Liver (tissue), 9 donors: ENCODE results near the gene CDK2AP2. TPM values are rescaled to one million over a fixed set of nuclear protein-coding genes. Genes with fewer than 3 reads are reported as not detected.

Experiments
- DNase-seq: peaks from one replicate; pipeline ENCODE4 v3.0.0-alpha.2; 2017; ENCODE audit warnings: low spot score
- H3K27ac ChIP-seq, 2 donors: one replicate each; pipeline ENCODE4 v1.7.0; 2013; ENCODE audit warnings: inconsistent platforms in 2 of 2, low read length in 2 of 2, control low read depth in 1 of 2, low read depth in 1 of 2, mild to moderate bottlenecking in 1 of 2
- H3K27me3 ChIP-seq, 4 donors: one replicate each; pipeline versions ENCODE4 v1.6.1 to v1.7.0; 2013; ENCODE audit warnings: low read length in 3 of 4, inconsistent platforms in 1 of 4, mild to moderate bottlenecking in 1 of 4, moderate library complexity in 1 of 4; ENCODE audit not compliant: control insufficient read depth in 4 of 4, insufficient read depth in 4 of 4
- H3K36me3 ChIP-seq, 4 donors: one replicate each; pipeline versions ENCODE4 v1.6.1 to v1.7.0; 2013; ENCODE audit warnings: low read length in 3 of 4, mild to moderate bottlenecking in 3 of 4, low read depth in 1 of 4, moderate library complexity in 1 of 4; ENCODE audit not compliant: control insufficient read depth in 4 of 4, insufficient read depth in 3 of 4
- H3K4me1 ChIP-seq, 4 donors: one replicate each; pipeline versions ENCODE4 v1.6.1 to v1.7.0; 2013; ENCODE audit warnings: low read length in 3 of 4, mild to moderate bottlenecking in 3 of 4, moderate library complexity in 1 of 4; ENCODE audit not compliant: control insufficient read depth in 4 of 4, insufficient read depth in 4 of 4
- H3K4me3 ChIP-seq, 3 donors: one replicate each; pipeline versions ENCODE4 v1.6.1 to v1.7.0; 2013; ENCODE audit warnings: low read length in 3 of 3, control low read depth in 1 of 3, low read depth in 1 of 3, mild to moderate bottlenecking in 1 of 3
- H3K9ac ChIP-seq, 2 donors: one replicate each; pipeline ENCODE4 v1.7.0; 2013; ENCODE audit warnings: low read length in 2 of 2, mild to moderate bottlenecking in 2 of 2, moderate library complexity in 2 of 2, control low read depth in 1 of 2, low read depth in 1 of 2
- H3K9me3 ChIP-seq, 4 donors: one replicate each; pipeline versions ENCODE4 v1.6.1 to v1.7.0; 2013; ENCODE audit warnings: low read length in 3 of 4; ENCODE audit not compliant: control insufficient read depth in 4 of 4
- EGR1 ChIP-seq, 2 donors: IDR thresholded peaks; 2 replicates each; pipeline ENCODE4 v1.6.1; 2016 to 2018; ENCODE audit warnings: antibody characterized with exemption in 2 of 2, low read depth in 2 of 2
- FOXA1 ChIP-seq: IDR thresholded peaks from 2 replicates; pipeline ENCODE4 v1.6.1; 2016; ENCODE audit warnings: antibody characterized with exemption
- FOXA2 ChIP-seq: IDR thresholded peaks from 2 replicates; pipeline ENCODE4 v1.6.1; 2016; ENCODE audit warnings: antibody characterized with exemption
- GABPA ChIP-seq, 2 donors: IDR thresholded peaks in 1 of 2; conservative IDR thresholded peaks in 1 of 2; 2 replicates each; pipeline ENCODE4 v1.6.1; 2016; ENCODE audit warnings: antibody characterized with exemption in 2 of 2, mild to moderate bottlenecking in 1 of 2, moderate library complexity in 1 of 2
- HNF4A ChIP-seq, 2 donors: conservative IDR thresholded peaks; 2 replicates each; pipeline ENCODE4 v1.6.1; 2016; ENCODE audit warnings: antibody characterized with exemption in 2 of 2, mild to moderate bottlenecking in 2 of 2
- HNF4G ChIP-seq: IDR thresholded peaks from 2 replicates; pipeline ENCODE4 v1.6.1; 2016; ENCODE audit warnings: antibody characterized with exemption
- NR2F2 ChIP-seq: IDR thresholded peaks from 2 replicates; pipeline ENCODE4 v1.6.1; 2016; ENCODE audit warnings: antibody characterized with exemption
- RAD21 ChIP-seq, 2 donors: IDR thresholded peaks; 2 replicates each; pipeline ENCODE4 v1.6.1; 2016; ENCODE audit warnings: antibody characterized with exemption in 2 of 2, mild to moderate bottlenecking in 2 of 2
- RXRA ChIP-seq, 2 donors: IDR thresholded peaks; 2 replicates each; pipeline ENCODE4 v1.6.1; 2017 to 2018; ENCODE audit warnings: antibody characterized with exemption in 2 of 2, mild to moderate bottlenecking in 1 of 2
- SP1 ChIP-seq: IDR thresholded peaks from 2 replicates; pipeline ENCODE4 v1.6.1; 2018; ENCODE audit warnings: antibody characterized with exemption, mild to moderate bottlenecking
- TAF1 ChIP-seq: conservative IDR thresholded peaks from 2 replicates; pipeline ENCODE4 v1.6.1; 2016; ENCODE audit warnings: antibody characterized with exemption, mild to moderate bottlenecking
- YY1 ChIP-seq: IDR thresholded peaks from 2 replicates; pipeline ENCODE4 v1.6.1; 2016; ENCODE audit warnings: antibody characterized with exemption, mild to moderate bottlenecking
- WGBS: extraction: QIAGEN DNeasy Blood & Tissue Kit; methylation state at CpG from one replicate; pipeline ENCODE4 v1.1.7; 2013; 5-methylcytosine and 5-hydroxymethylcytosine counted together
- polyA plus RNA-seq, 2 donors: library from polyadenylated mRNA; stranded (reverse) in 1 of 2; unstranded in 1 of 2; fragments of 200-250 nt in 1 of 2; fragments of >200 nt in 1 of 2; fragmentation: Nextera tagmentation in 1 of 2; extraction: Ambion mirVana in 1 of 2; gene quantifications; one replicate each; pipeline versions ENCODE4 v1.2.1 to v1.2.3, GENCODE V29; 2013 to 2015
- total RNA-seq, 2 donors: library from RNA; depleted of rRNA; stranded (reverse); fragments of >200 nt; gene quantifications; one replicate each; pipeline ENCODE4 v1.2.3, GENCODE V29; 2014
- TF ChIP-seq, protein P1 (sequence below): IDR thresholded peaks from 2 replicates; pipeline ENCODE4 v1.6.1; 2016; ENCODE audit warnings: antibody characterized with exemption, mild to moderate bottlenecking
- TF ChIP-seq, protein P2 (sequence below): fragments of 150-350 bp; IDR thresholded peaks from 2 replicates; pipeline ENCODE4 v1.5.1; 2017; ENCODE audit warnings: improper control_type of control experiment, low read depth, low read length; ENCODE audit not compliant: missing input control
- TF ChIP-seq, protein P3 (sequence below): IDR thresholded peaks from 2 replicates; pipeline ENCODE4 v1.6.1; 2016; ENCODE audit warnings: antibody characterized with exemption
- TF ChIP-seq, protein P4 (sequence below): IDR thresholded peaks from 2 replicates; pipeline ENCODE4 v1.6.1; 2016; ENCODE audit warnings: antibody characterized with exemption
- donor health status: healthy.
- donor health status: healthy.
- donor health status: healthy.
- donor health status: healthy.
- donor health status: healthy.

CDK2AP2 gene
- total and polyA plus RNA-seq, 4 donors, result 14.1 to 126 (median 56.6) TPM

DNA sequence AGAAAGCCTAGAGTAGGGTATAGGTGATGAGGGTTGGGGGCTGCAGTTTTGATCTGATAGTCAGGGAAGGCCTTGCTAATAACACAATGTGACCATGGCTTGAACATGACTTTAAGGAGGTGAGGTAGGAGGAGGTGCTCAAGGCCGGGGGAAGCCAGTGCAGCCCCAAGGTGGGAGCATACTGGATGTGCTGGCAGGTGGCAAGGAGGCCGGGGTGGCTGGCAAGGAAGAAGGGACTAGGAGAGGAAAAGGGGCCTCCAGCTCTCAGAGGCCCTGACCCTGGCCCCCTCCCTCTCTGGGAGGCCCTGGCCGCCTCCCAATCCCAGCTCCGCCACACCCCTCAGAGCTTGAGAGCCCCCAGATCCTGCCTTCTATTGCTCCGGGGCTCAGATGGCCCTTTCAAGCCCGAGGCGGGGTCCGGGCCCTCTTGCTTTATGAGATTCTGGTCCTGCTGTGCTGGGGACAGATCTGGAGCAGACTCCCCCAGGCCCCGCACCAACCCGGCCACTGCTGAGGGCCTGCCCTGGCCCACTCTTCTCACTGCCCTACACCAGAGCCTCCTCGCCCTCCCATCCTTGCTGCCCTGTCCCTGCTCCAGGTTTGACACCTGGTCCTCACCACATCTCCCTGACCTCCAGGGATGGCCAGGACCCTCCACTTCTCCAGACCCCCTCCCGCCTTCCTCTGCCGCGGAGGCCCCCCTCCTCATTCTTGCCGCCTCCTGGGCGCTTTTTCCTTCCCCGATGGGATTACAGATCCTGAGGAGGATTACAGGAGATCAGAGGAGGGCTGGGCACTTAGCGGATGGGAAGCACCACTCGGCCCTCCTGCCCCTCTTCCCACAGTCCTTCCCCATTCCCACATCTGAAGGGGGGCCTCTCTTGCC is 4.6 kb downstream of the CDK2AP2 start (continued):
- TF ChIP-seq, protein P1, sequence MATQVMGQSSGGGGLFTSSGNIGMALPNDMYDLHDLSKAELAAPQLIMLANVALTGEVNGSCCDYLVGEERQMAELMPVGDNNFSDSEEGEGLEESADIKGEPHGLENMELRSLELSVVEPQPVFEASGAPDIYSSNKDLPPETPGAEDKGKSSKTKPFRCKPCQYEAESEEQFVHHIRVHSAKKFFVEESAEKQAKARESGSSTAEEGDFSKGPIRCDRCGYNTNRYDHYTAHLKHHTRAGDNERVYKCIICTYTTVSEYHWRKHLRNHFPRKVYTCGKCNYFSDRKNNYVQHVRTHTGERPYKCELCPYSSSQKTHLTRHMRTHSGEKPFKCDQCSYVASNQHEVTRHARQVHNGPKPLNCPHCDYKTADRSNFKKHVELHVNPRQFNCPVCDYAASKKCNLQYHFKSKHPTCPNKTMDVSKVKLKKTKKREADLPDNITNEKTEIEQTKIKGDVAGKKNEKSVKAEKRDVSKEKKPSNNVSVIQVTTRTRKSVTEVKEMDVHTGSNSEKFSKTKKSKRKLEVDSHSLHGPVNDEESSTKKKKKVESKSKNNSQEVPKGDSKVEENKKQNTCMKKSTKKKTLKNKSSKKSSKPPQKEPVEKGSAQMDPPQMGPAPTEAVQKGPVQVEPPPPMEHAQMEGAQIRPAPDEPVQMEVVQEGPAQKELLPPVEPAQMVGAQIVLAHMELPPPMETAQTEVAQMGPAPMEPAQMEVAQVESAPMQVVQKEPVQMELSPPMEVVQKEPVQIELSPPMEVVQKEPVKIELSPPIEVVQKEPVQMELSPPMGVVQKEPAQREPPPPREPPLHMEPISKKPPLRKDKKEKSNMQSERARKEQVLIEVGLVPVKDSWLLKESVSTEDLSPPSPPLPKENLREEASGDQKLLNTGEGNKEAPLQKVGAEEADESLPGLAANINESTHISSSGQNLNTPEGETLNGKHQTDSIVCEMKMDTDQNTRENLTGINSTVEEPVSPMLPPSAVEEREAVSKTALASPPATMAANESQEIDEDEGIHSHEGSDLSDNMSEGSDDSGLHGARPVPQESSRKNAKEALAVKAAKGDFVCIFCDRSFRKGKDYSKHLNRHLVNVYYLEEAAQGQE, result no peak
- TF ChIP-seq RAD21 (IDR thresholded peaks at IDR 0.05) (no peak), YY1 (no peak), SP1 (no peak), GABPA (IDR thresholded peaks at IDR 0.05 in 1 of 2, conservative IDR thresholded peaks at IDR 0.05 in 1 of 2) (no peak)

DNA sequence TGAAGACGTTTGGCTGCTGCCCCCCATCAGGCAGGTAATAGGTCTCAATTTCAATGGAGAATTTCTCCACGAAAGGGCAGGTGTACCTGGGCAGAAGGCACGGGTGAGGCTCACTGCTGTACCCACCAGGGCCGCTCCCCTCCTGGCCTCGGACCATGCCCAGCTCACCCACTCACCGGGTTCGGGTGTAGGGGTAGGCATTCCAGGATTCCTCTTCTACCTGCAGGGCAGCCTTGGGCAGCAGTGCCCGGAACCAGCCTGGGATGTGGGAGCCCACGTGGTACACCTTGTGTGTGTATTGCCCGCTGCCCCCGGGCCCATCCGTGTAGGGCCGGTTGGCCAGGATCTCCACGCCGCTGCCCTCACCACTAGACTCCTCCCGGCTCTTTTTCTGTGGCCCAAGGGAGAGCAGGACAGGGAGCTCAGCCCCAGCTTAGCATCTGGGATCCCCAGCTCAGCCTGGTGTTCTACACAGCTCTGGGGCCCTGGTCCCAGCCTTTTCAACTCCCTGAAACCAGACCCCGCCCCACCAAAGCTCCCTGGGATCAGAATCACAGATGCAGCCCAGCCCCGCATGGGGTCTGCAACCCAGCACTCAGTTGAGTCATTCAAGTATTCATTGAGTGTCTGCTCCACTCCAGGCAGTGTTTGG is 5.5 kb downstream of the CDK2AP2 start:
- Histone ChIP-seq H3K27me3 (no peaks in the 10 kb centered on the region), H3K4me1 (peaks cover 8 to 35% (median 19%) of the 10 kb centered on the region in 4 donors), H3K9me3 (no peaks in the 10 kb centered on the region), H3K36me3 (peaks cover 0 to 2% (median 1%) of the 10 kb centered on the region in 4 donors), H3K9ac (no peak overlapping the region), H3K27ac (no peak overlapping the region), H3K4me3 (no peak overlapping the region)
- DNase-seq, result no peak
- TF ChIP-seq, protein P2, sequence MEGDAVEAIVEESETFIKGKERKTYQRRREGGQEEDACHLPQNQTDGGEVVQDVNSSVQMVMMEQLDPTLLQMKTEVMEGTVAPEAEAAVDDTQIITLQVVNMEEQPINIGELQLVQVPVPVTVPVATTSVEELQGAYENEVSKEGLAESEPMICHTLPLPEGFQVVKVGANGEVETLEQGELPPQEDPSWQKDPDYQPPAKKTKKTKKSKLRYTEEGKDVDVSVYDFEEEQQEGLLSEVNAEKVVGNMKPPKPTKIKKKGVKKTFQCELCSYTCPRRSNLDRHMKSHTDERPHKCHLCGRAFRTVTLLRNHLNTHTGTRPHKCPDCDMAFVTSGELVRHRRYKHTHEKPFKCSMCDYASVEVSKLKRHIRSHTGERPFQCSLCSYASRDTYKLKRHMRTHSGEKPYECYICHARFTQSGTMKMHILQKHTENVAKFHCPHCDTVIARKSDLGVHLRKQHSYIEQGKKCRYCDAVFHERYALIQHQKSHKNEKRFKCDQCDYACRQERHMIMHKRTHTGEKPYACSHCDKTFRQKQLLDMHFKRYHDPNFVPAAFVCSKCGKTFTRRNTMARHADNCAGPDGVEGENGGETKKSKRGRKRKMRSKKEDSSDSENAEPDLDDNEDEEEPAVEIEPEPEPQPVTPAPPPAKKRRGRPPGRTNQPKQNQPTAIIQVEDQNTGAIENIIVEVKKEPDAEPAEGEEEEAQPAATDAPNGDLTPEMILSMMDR, result no peak
- TF ChIP-seq, protein P3, sequence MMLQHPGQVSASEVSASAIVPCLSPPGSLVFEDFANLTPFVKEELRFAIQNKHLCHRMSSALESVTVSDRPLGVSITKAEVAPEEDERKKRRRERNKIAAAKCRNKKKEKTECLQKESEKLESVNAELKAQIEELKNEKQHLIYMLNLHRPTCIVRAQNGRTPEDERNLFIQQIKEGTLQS, result no peak
- no peak for TF ChIP-seq FOXA2
- TF ChIP-seq HNF4A (conservative IDR thresholded peaks at IDR 0.05), result no peak
- no peak for TF ChIP-seq SP1
- no peak for TF ChIP-seq HNF4G
- no peak for TF ChIP-seq TAF1
- no peak for TF ChIP-seq GABPA (IDR thresholded peaks at IDR 0.05 in 1 of 2, conservative IDR thresholded peaks at IDR 0.05 in 1 of 2)
- no peak for TF ChIP-seq NR2F2
- 97% methylated on average over 18 of the region's 18 CpGs for WGBS

DNA sequence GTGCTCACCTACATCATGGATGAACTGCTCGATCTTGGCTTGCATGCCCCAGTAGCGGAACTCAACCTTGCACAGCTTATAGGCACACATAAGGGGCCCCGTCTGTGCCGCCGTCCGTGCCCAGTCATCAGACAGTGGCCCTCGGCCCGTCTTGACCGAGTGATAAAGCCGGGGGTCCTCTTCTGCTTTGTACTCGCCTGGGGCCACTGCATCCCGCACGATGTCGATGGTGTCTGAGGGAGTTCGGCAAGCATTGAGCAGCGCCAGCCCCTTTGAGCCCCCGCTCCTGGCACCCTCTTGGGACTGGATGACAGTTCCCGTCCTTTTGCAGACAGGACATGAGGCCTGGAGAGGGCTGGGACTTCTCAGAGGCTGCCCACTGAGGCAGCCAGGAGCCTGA is 6.1 kb downstream of the CDK2AP2 start:
- Histone ChIP-seq H3K4me3 (no peak overlapping the region), H3K9me3 (no peaks in the 10 kb centered on the region), H3K27me3 (no peaks in the 10 kb centered on the region), H3K27ac (no peak overlapping the region), H3K36me3 (peaks cover 0 to 2% (median 1%) of the 10 kb centered on the region in 4 donors), H3K4me1 (peaks cover 8 to 29% (median 14%) of the 10 kb centered on the region in 4 donors), H3K9ac (no peak overlapping the region)
- WGBS, result 98% methylated on average over 18 of the region's 18 CpGs
- DNase-seq, result no peak
- TF ChIP-seq HNF4G (no peak), FOXA2 (no peak), GABPA (IDR thresholded peaks at IDR 0.05 in 1 of 2, conservative IDR thresholded peaks at IDR 0.05 in 1 of 2) (no peak), FOXA1 (no peak), HNF4A (conservative IDR thresholded peaks at IDR 0.05) (no peak), RXRA (IDR thresholded peaks at IDR 0.05) (no peak), EGR1 (IDR thresholded peaks at IDR 0.05; ENCODE audit: low read depth in 2 of 2) (no peak)
- TF ChIP-seq, protein P4, sequence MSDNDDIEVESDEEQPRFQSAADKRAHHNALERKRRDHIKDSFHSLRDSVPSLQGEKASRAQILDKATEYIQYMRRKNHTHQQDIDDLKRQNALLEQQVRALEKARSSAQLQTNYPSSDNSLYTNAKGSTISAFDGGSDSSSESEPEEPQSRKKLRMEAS, result no peak
- TF ChIP-seq, protein P2, result no peak
- TF ChIP-seq, protein P3, result no peak
